ENCODE measurements around the gene FBXO34. TPM values are rescaled to one million over a fixed set of nuclear protein-coding genes. Genes with fewer than 3 reads are reported as not detected.
"Not testable (repeated sequence)": the region's sequence is repeated elsewhere in the genome, so short reads cannot be mapped to it uniquely, and the experiment has no call there.

The FBXO34 gene
- total RNA-seq, 1 experiment from 2014 or later = 12.9 TPM

GRCh38 chr14:55381040-55381439 lies 109.8 kb downstream of the FBXO34 start:
- peaks cover 3% of the 10 kb centered on the region; the same call in 1 of the 2 replicates for H3K36me3 ChIP-seq
- no peaks in the 10 kb centered on the region for H3K9me3 ChIP-seq
- no peak for DNase-seq
- H3K27me3 ChIP-seq = no peaks in the 10 kb centered on the region
- H3K4me3 ChIP-seq = no peak overlapping the region

GRCh38 chr14:55381561-55381960 lies 110.3 kb downstream of the FBXO34 start:
- no peaks in the 10 kb centered on the region for H3K9me3 ChIP-seq
- DNase-seq = no peak
- H3K36me3 ChIP-seq = peaks cover 3% of the 10 kb centered on the region; the same call in 1 of the 2 replicates
- H3K4me3 ChIP-seq = no peak overlapping the region
- H3K27me3 ChIP-seq = no peaks in the 10 kb centered on the region

- Histone ChIP-seq H3K27me3 (no peaks in the 10 kb centered on the region), H3K9me3 (no peaks in the 10 kb centered on the region), H3K4me3 (no peak overlapping the region), H3K36me3 (peaks cover 3% of the 10 kb centered on the region; the same call in 1 of the 2 replicates)
- DNase-seq = no peak
These were observed 111.3 kb downstream of the FBXO34 start for GRCh38 chr14:55382483-55382882.

GRCh38 chr14:55383056-55383466 lies 111.8 kb downstream of the FBXO34 start:
- not testable (repeated sequence) for H3K4me3 ChIP-seq, H3K27me3 ChIP-seq, H3K36me3 ChIP-seq, H3K9me3 ChIP-seq
- peak; percentile 33 for DNase-seq

DNA sequence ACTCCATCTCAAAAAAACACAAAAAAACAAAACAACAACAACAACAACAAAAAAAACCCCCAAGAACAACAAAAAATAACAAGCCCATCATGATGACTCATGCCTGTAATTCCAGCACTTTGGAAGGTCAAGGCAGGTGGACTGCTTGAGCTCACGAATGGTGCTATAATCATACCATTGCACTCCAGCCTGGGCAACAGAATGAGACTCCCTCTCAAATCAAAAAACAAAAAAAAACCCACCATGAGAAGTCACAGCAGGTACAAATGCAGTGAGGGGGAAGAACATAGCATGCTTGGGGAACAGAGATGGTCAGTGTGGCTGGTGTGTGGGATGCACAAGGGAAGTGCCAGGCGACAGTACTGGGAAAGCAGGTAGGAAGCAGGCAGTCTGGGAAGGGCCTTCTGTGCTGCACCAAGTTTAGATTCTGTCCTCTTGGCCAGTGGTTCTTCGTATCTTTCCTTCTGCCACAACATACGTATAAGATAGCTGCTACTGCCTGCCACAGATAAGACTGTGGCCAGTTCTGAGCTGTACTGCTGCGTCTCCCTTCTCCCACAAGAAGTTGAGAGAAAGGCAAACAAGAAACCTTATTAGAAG lies 112.4 kb downstream of the FBXO34 start:
- no peak for DNase-seq
- Histone ChIP-seq H3K27me3 (no peaks in the 10 kb centered on the region), H3K4me3 (no peak overlapping the region)

GRCh38 chr14:55384536-55384935 lies 113.3 kb downstream of the FBXO34 start:
- DNase-seq = no peak
- Histone ChIP-seq H3K36me3 (peaks cover 3% of the 10 kb centered on the region; the same call in 1 of the 2 replicates), H3K4me3 (no peak overlapping the region), H3K9me3 (no peaks in the 10 kb centered on the region), H3K27me3 (no peaks in the 10 kb centered on the region)

More for the DNA sequence above, 112.4 kb downstream of the FBXO34 start:
- H3K36me3 ChIP-seq = peaks cover 3% of the 10 kb centered on the region; the same call in 1 of the 2 replicates
- H3K9me3 ChIP-seq = no peaks in the 10 kb centered on the region

GRCh38 chr14:55386037-55386808 lies 115.0 kb downstream of the FBXO34 start:
- H3K36me3 ChIP-seq = peaks cover 10% of the 10 kb centered on the region; the same call in 1 of the 2 replicates
- no peaks in the 10 kb centered on the region for H3K27me3 ChIP-seq
- DNase-seq = no peak
- no peaks in the 10 kb centered on the region for H3K9me3 ChIP-seq
- H3K4me3 ChIP-seq = no peak overlapping the region

DNA sequence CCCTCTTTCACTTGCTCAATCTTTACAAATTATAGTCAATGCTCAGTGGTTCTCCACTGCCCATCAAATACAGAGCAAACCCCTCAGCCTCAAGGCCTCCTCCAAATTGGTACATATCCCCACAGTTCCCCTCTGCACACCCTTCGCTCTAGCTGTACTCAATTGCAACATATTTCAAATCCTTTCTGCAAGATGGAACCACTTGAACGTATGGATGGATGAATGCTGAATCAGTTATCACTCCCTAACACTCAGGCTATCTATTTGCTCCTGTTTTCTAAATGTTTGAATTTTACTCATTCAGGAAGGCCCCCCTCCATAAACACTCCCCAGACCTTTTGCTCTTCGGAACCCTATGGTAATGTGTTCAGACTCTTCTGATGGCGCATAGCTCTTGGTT lies 115.9 kb downstream of the FBXO34 start:
- no peak for DNase-seq
- H3K4me3 ChIP-seq = no peak overlapping the region
- H3K9me3 ChIP-seq = no peaks in the 10 kb centered on the region
- peaks cover 7% of the 10 kb centered on the region; the same call in 1 of the 2 replicates for H3K36me3 ChIP-seq
- no peaks in the 10 kb centered on the region for H3K27me3 ChIP-seq

- no peak for DNase-seq
- Histone ChIP-seq H3K36me3 (peaks cover 7% of the 10 kb centered on the region; the same call in 1 of the 2 replicates), H3K9me3 (no peaks in the 10 kb centered on the region), H3K4me3 (no peak overlapping the region), H3K27me3 (no peaks in the 10 kb centered on the region)
These were observed 116.9 kb downstream of the FBXO34 start for GRCh38 chr14:55388160-55388559.

DNA sequence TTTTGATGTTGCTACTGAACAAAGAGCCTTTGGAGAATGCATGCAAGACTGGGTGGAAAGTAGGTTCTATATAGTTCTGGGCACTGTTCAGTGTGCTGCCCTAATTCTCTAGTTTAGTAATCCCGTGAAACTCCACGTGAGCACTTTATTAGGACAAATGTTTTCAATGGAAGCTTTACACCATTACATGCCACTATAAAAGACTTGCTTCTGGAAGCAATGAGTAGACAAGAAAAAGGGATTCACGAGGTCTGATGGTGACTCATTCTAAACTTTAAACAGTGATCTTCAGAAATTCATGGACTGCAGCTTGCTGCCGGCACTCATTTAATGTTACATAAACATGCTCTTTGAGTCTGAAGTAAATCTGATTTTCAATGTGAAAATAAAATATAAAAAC lies 118.1 kb downstream of the FBXO34 start:
- DNase-seq = no peak
- H3K4me3 ChIP-seq = no peak overlapping the region
- no peaks in the 10 kb centered on the region for H3K9me3 ChIP-seq
- H3K27me3 ChIP-seq = no peaks in the 10 kb centered on the region
- H3K36me3 ChIP-seq = peaks cover 7% of the 10 kb centered on the region; the same call in 1 of the 2 replicates

GRCh38 chr14:55398679-55399078 lies 127.5 kb downstream of the FBXO34 start:
- H3K27me3 ChIP-seq = no peaks in the 10 kb centered on the region
- H3K36me3 ChIP-seq = no peaks in the 10 kb centered on the region
- no peaks in the 10 kb centered on the region for H3K9me3 ChIP-seq
- DNase-seq = peak; percentile 62
- H3K4me3 ChIP-seq = no peak overlapping the region

- H3K27me3 ChIP-seq = no peaks in the 10 kb centered on the region
- no peak for DNase-seq
- H3K4me3 ChIP-seq = no peak overlapping the region
- no peaks in the 10 kb centered on the region for H3K36me3 ChIP-seq
- H3K9me3 ChIP-seq = no peaks in the 10 kb centered on the region
These were observed 128.0 kb downstream of the FBXO34 start for GRCh38 chr14:55399183-55399582.

- Histone ChIP-seq H3K27me3 (no peaks in the 10 kb centered on the region), H3K36me3 (no peaks in the 10 kb centered on the region), H3K9me3 (no peaks in the 10 kb centered on the region), H3K4me3 (no peak overlapping the region)
- DNase-seq = peak; percentile 7
These were observed 128.6 kb downstream of the FBXO34 start for GRCh38 chr14:55399852-55400251.

DNA sequence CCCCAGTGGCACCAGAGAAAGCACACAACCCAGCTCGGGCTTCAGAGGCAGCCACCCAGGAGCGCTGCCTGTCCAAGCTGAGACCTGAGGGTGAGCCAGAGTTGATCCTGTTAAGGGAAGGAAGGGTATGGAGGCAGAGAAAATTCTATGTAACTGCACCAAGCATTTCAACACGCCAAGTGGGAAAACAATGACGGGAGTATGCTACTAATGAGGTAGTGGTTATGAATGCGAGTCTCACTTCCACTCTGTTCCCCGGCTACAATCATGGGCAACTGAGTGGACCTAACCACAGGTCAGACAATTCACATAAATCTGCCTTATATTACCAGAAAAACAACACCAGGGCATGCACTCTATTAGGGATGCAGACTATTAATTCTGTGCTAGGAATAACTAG lies 130.5 kb downstream of the FBXO34 start:
- Histone ChIP-seq H3K4me3 (no peak overlapping the region), H3K36me3 (no peaks in the 10 kb centered on the region), H3K9me3 (no peaks in the 10 kb centered on the region), H3K27me3 (no peaks in the 10 kb centered on the region)
- DNase-seq = no peak

Data from MG63 (cell line).